GM21367 (cell line): Measurements from ENCODE around the gene FOXN3.
"Not testable (repeated sequence)": the region's sequence is repeated elsewhere in the genome, so short reads cannot be mapped to it uniquely, and the experiment has no call there.

Source experiments
- ATAC-seq: cut with Tn5 transposase; IDR thresholded peaks from one replicate; pipeline ENCODE4 v1.9.1; 2021; ENCODE audit not compliant: unreplicated experiment

FOXN3 gene

DNA sequence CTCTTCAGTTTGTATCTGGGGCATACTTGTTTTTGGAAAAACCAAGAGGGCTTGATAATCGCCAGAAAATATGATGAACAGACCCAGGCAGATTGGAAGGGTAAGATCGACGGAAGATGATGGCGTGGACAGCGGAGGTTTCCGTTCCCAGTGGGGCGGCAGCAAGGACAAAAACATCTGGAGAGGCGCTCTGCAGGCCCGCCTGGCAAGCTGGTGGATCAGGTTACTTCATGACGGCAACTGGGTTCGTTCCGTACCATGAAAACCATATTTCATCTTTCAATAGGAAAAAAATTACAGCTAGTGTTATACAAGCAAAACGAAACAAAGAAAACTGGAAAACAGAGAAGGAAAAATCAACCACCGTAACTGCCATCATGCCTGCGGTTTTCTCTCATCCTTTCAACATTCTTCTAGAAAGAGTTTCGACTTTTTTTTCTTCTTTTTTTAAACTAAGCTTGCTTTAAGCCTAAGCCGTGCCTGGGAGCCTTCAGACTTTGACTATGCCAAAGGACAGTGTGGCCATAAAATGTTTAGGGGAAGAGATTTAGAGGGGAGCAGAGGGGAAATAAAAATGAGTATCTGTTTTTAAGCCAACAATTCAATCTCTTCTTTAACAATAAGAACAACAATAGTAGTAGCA is 210.5 kb downstream of the FOXN3 start:
- ATAC-seq: no peak

- no peak for ATAC-seq
Measured at GRCh38 chr14:89205137-89205740, 211.8 kb downstream of the FOXN3 start.

- ATAC-seq: no peak
Measured at GRCh38 chr14:89202413-89203190, 214.4 kb downstream of the FOXN3 start.

- no peak for ATAC-seq
Measured at GRCh38 chr14:89201645-89202044, 215.4 kb downstream of the FOXN3 start.

GRCh38 chr14:89199357-89199756 is 217.7 kb downstream of the FOXN3 start:
- ATAC-seq: not testable (repeated sequence)

GRCh38 chr14:89198544-89199329 is 218.3 kb downstream of the FOXN3 start:
- no peak for ATAC-seq

GRCh38 chr14:89197623-89198022 is 219.4 kb downstream of the FOXN3 start:
- no peak for ATAC-seq

GRCh38 chr14:89196545-89196944 is 220.5 kb downstream of the FOXN3 start:
- no peak for ATAC-seq

GRCh38 chr14:89194376-89194775 is 222.7 kb downstream of the FOXN3 start:
- ATAC-seq: no peak

GRCh38 chr14:89190765-89191513 is 226.1 kb downstream of the FOXN3 start:
- no peak for ATAC-seq

DNA sequence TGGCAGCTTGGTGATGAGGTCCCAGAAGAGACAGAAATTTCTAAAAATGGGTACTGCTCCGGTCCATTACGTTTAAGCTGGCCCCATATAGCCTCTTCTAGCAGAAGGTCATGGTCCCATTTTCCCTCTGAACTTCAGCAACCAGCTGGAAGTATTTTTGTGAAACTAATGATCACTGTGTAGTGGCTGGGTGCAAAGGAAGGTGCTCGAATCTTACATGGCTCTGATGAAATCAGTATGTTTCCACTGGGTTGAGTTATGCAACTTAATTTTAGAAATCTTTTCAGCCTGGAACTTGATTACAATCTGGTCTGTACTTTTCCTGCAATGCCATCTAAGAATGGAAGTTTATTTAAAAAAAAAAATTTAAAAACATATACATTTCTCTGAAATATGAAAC is 228.5 kb downstream of the FOXN3 start:
- no peak for ATAC-seq

GRCh38 chr14:89187501-89187900 is 229.5 kb downstream of the FOXN3 start:
- ATAC-seq: no peak

DNA sequence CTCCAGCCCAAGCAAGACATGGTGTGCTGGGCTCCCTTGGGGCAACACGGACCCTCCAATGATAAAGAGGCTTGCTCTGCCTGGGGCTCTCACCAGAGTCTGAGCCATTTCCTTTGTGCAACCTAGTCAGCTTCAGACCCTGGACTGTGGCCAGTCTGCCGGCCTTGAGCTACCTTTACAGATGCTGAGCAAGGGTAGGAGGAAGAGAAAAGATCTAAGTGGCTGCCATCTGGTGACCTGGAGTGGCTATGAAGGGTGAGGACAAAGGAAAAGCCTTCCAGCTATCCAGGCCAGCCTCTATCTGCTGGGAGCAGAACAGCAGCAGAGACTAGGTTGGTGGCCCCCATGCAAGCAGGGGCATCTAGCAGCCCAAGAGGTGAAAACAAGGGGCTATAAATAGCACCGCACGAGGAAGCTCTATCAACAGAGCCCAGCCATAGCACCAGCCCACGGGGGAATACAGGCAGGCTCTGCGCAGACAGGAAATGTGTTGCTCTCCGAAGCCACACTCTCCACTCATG is 230.1 kb downstream of the FOXN3 start:
- peak; percentile 60 for ATAC-seq

DNA sequence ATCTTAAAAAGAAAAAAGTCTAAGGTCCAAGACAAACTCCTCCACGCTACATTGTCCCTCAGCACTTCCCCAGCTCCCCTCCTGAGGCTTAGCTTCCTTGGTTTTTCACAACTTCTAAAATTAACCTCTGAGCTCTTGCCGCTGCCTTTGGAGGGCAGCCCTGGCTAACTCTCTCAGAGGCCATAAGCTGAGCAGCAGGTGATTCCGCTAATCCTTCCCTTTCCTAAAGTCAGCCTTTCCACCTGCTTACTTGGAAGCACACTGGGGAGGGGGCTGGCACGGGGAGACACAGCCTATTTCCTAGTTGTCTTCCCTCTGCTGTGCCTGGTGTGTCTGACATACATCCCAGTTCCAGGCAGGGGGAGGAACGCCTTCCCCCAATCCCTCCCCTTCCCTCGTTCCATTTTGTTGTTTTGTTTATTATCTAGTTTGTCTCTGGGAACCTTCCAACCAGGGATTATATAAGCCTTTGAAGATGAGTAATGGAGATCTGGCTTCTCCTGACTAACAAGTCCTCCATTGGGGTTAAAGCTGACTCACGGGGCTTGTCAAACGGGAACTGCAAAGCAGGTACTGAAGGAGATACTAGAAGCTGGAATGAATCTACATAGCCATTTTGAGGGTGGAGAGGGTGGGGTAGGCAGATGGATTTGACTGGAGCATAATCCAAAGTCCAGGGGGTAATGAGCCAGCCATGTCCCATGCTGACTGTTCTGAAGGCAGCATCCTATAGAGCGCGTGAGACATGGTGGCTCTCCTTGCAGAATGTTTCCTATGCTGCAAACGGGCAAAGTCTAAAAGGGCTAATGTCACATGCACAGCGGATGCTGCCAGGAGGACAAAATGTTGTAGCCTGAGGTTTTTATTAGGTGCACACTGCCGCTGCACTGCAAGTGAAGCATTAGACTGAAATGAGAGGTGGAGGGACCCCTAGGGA is 230.8 kb downstream of the FOXN3 start:
- ATAC-seq: no peak

GRCh38 chr14:89184952-89185351 is 232.1 kb downstream of the FOXN3 start:
- ATAC-seq: no peak

DNA sequence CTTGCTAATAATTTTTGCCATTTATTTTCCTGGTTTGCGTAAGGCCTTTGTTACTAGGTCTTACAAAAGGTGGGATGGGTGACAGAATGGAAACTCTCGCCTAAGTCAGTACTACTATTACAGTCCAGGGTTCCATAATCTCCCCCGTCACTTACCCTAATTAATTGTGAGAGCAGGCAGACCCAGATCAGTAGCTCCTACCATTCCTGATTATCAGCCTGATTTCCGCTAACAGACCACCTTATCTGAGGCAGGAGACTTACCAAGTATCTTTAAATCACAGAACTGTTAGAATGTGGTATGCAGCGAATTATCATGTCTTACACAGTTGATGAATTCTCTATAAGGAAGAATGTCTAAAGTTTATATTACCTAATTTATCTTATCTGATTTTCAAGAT is 234.7 kb downstream of the FOXN3 start:
- ATAC-seq: no peak

DNA sequence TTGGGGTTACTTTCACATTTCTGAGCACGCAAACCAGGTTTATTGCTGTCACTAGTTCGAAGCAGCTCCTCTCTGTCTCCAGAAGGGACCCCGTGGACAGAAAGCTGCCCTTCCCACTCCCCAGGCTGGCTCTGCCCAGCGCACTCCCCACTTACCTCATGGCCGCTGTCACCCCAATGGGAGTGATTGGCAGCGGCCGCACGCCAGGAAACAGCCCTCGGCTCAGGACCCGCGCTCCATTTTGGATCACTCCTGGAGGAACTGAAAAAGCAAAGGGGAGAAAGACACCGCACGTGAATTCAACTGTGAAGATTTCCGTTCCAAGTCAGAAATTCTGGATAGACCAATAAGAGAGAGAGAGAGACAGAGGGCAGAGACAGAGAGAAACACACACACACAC is 236.5 kb downstream of the FOXN3 start:
- no peak for ATAC-seq

- no peak for ATAC-seq
Measured at GRCh38 chr14:89179891-89180404, 237.1 kb downstream of the FOXN3 start.
